OCI-LY1 (cell line): ENCODE measurements around the gene PIEZO1.

ENCODE experiments used
- EZH2 ChIP-seq: fragments of 200-600 bp; sonication (generic), shearing (Covaris generic); IDR thresholded peaks from 2 replicates; pipeline ENCODE4 v1.8.0; 2017; ENCODE audit warnings: borderline replicate concordance, mixed run types, mild to moderate bottlenecking, antibody characterized with exemption, low read length, moderate library complexity, mixed read lengths
- TF ChIP-seq, protein P1 (sequence below): fragments of 200-600 bp; sonication (generic), shearing (Covaris generic); IDR thresholded peaks from 2 replicates; pipeline ENCODE4 v1.5.1; 2017; ENCODE audit warnings: mild to moderate bottlenecking, antibody characterized with exemption, low read length, moderate library complexity, mixed read lengths

GRCh38 chr16:88790312-88791211 is 5.5 kb upstream of the PIEZO1 start:
- TF ChIP-seq, protein P1, sequence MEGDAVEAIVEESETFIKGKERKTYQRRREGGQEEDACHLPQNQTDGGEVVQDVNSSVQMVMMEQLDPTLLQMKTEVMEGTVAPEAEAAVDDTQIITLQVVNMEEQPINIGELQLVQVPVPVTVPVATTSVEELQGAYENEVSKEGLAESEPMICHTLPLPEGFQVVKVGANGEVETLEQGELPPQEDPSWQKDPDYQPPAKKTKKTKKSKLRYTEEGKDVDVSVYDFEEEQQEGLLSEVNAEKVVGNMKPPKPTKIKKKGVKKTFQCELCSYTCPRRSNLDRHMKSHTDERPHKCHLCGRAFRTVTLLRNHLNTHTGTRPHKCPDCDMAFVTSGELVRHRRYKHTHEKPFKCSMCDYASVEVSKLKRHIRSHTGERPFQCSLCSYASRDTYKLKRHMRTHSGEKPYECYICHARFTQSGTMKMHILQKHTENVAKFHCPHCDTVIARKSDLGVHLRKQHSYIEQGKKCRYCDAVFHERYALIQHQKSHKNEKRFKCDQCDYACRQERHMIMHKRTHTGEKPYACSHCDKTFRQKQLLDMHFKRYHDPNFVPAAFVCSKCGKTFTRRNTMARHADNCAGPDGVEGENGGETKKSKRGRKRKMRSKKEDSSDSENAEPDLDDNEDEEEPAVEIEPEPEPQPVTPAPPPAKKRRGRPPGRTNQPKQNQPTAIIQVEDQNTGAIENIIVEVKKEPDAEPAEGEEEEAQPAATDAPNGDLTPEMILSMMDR, result no peak
- TF ChIP-seq EZH2, result no peak
